K562 (cell line): ENCODE data around the gene TOR1AIP1. TPM values are rescaled to one million over a fixed set of nuclear protein-coding genes. Genes with fewer than 3 reads are reported as not detected.
A peak's percentile ranks its signal among the peaks of the same experiment; 100 is the strongest.

Source experiments
- CBX5 ChIP-seq: IDR thresholded peaks from 2 replicates; pipeline ENCODE4 v1.6.1; 2014; ENCODE audit warnings: low read depth, borderline replicate concordance
- CC2D1A ChIP-seq: fragments of 450-650 bp; IDR thresholded peaks from 2 replicates; pipeline ENCODE4 v1.6.1; 2017; ENCODE audit warnings: mild to moderate bottlenecking
- CXXC5 ChIP-seq: fragments of 250-450 bp; sonication (Bioruptor Pico); IDR thresholded peaks from 2 replicates; pipeline ENCODE4 v1.8.0; 2022; ENCODE audit warnings: inconsistent platforms, mild to moderate bottlenecking, moderate library complexity
- ERF ChIP-seq: fragments of 450-650 bp; formaldehyde crosslinking; IDR thresholded peaks from 2 replicates; pipeline ENCODE4 v1.4.0; 2020; ENCODE audit warnings: mild to moderate bottlenecking, mixed read lengths
- ETV5 ChIP-seq: sonication (generic); formaldehyde crosslinking; IDR thresholded peaks from 2 replicates; pipeline ENCODE4 v1.4.0; 2020; ENCODE audit warnings: low read depth, mild to moderate bottlenecking, missing genetic modification reagents
- KDM5B ChIP-seq: fragments of 200-600 bp; sonication (generic); IDR thresholded peaks from 2 replicates; pipeline ENCODE4 v1.6.1; 2012; ENCODE audit warnings: low read depth, mild to moderate bottlenecking, moderate library complexity, low read length, control low read depth, inconsistent platforms; ENCODE audit not compliant: insufficient replicate concordance
- MGA ChIP-seq: fragments of 450-650 bp; IDR thresholded peaks from 2 replicates; pipeline ENCODE4 v1.6.1; 2016; ENCODE audit warnings: mild to moderate bottlenecking, moderate library complexity
- NCOA2 ChIP-seq, 2 experiments: fragments of 450-650 bp; IDR thresholded peaks; 2 replicates each; pipeline ENCODE4 v1.6.1; 2018; ENCODE audit warnings: mild to moderate bottlenecking in 2 of 2, moderate library complexity in 1 of 2; ENCODE audit not compliant: partially characterized antibody in 2 of 2
- NR2F6 ChIP-seq: fragments of 450-650 bp; formaldehyde crosslinking; IDR thresholded peaks from 2 replicates; pipeline ENCODE4 v1.4.0; 2020; ENCODE audit warnings: mild to moderate bottlenecking
- SMARCA4 ChIP-seq: fragments of 450-650 bp; IDR thresholded peaks from 2 replicates; pipeline ENCODE4 v1.6.1; 2016
- SRSF1 ChIP-seq: fragments of 200-400 bp; formaldehyde crosslinking; IDR thresholded peaks from 2 replicates; pipeline ENCODE4 v1.6.1; 2017; ENCODE audit warnings: mild to moderate bottlenecking, low read depth, low read length, moderate library complexity
- TAF15 ChIP-seq: fragments of 200-400 bp; formaldehyde crosslinking; IDR thresholded peaks from 2 replicates; pipeline ENCODE4 v1.6.1; 2017; ENCODE audit warnings: mild to moderate bottlenecking, low read depth, low read length, moderate library complexity
- TCFL5 ChIP-seq: fragments of 250-450 bp; sonication (Bioruptor Pico); conservative IDR thresholded peaks from 2 replicates; pipeline ENCODE4 v1.6.1; 2021; ENCODE audit warnings: mild to moderate bottlenecking, moderate library complexity, matching md5 sums
- XRCC4 ChIP-seq: IDR thresholded peaks from one replicate; pipeline ENCODE4 v1.6.1; 2011; ENCODE audit not compliant: insufficient read depth, insufficient read length; ENCODE audit errors: extremely low read depth
- ZNF12 ChIP-seq: sonication (generic); formaldehyde crosslinking; IDR thresholded peaks from 2 replicates; pipeline ENCODE4 v1.4.0; 2020; ENCODE audit warnings: mild to moderate bottlenecking, missing genetic modification reagents
- polyA plus RNA-seq, 8 experiments: library from polyadenylated mRNA; depleted of rRNA in 4 of 8; stranded (reverse) in 5 of 8; unstranded in 3 of 8; fragments of >200 nt; fragmentation: Nextera tagmentation in 2 of 8; fragmentation: Illumina TruSeq in 1 of 8; extraction: Ambion mirVana in 2 of 8; extraction: Trizol in 1 of 8; gene quantifications; 2 replicates each; pipeline versions ENCODE4 v1.2.1 to v1.2.3, GENCODE V29; 2011 to 2014; ENCODE audit warnings: inconsistent platforms in 1 of 8, missing spikeins in 1 of 8
- total RNA-seq, 7 experiments: library from RNA; depleted of rRNA in 6 of 7; stranded (reverse); fragments of >200 nt in 6 of 7; fragmentation: Illumina TruSeq in 2 of 7; extraction: Trizol in 2 of 7; gene quantifications; 2 replicates each; pipeline versions ENCODE4 v1.2.1 to v1.2.3, GENCODE V29; 2011 to 2021; ENCODE audit warnings: low replicate concordance in 1 of 7

The TOR1AIP1 gene
- total and polyA plus RNA-seq, 9 of the 15 experiments (the other 6 are each of a cell fraction or from before 2014, with no cell fraction given): 18.1 to 46.9 (median 35.5) TPM

- 0 out of 2 replicates have a peak, but pooled peaks have one; percentile 34 for TF ChIP-seq ZNF12
- peak; percentile 91 for TF ChIP-seq KDM5B
- peak; percentile 73 for TF ChIP-seq ERF (CRISPR knock-in tag)
- TF ChIP-seq CXXC5: peak; percentile 99
- TF ChIP-seq NCOA2 (IDR thresholded peaks at IDR 0.05; ENCODE audit: partially characterized antibody in 2 of 2): no peak
- no peak for TF ChIP-seq TAF15
- peak; percentile 82; the same call in 1 of the 2 replicates for TF ChIP-seq NR2F6 (CRISPR knock-in tag)
- no peak; the same call in 1 of the 2 replicates for TF ChIP-seq TCFL5 (CRISPR knock-in tag)
- peak; percentile 90 for TF ChIP-seq CC2D1A
- no peak for TF ChIP-seq XRCC4
- peak; percentile 68; the same call in 1 of the 2 replicates for TF ChIP-seq MGA
- TF ChIP-seq SRSF1: 0 out of 2 replicates have a peak, but pooled peaks have one; percentile 31
- TF ChIP-seq CBX5: peak; percentile 70; the same call in 1 of the 2 replicates
- peak; percentile 67 for TF ChIP-seq SMARCA4
- peak; percentile 93 for TF ChIP-seq ETV5 (CRISPR knock-in tag)
These were observed at the start of gene TOR1AIP1 (continued) for GRCh38 chr1:179882253-179883039.
